ENCODE data around the gene ADAMTS17.
"Not testable (repeated sequence)": the region's sequence is repeated elsewhere in the genome, so short reads cannot be mapped to it uniquely, and the experiment has no call there.

Gene ADAMTS17

GRCh38 chr15:100100926-100101325 is 240.8 kb downstream of the ADAMTS17 start:
- DNase-seq: no peak

- no peak for DNase-seq
Observed at GRCh38 chr15:100099976-100100375, 241.8 kb downstream of the ADAMTS17 start.

GRCh38 chr15:100098705-100099104 is 243.1 kb downstream of the ADAMTS17 start:
- no peak for DNase-seq

GRCh38 chr15:100097342-100098127 is 244.2 kb downstream of the ADAMTS17 start:
- no peak for DNase-seq

- DNase-seq: no peak
Observed at GRCh38 chr15:100096700-100097099, 245.1 kb downstream of the ADAMTS17 start.

GRCh38 chr15:100096248-100096600 is 245.6 kb downstream of the ADAMTS17 start:
- no peak for DNase-seq

- DNase-seq: no peak
Observed at GRCh38 chr15:100095541-100096247, 246.1 kb downstream of the ADAMTS17 start.

GRCh38 chr15:100094127-100094510 is 247.7 kb downstream of the ADAMTS17 start:
- no peak for DNase-seq

- peak; percentile 90 for DNase-seq
Observed at GRCh38 chr15:100093211-100094126, 248.3 kb downstream of the ADAMTS17 start.

GRCh38 chr15:100092034-100092433 is 249.7 kb downstream of the ADAMTS17 start:
- DNase-seq: no peak

- DNase-seq: no peak
Observed at GRCh38 chr15:100090411-100090810, 251.4 kb downstream of the ADAMTS17 start.

GRCh38 chr15:100084042-100084821 is 257.5 kb downstream of the ADAMTS17 start:
- DNase-seq: not testable (repeated sequence)

GRCh38 chr15:100083572-100083971 is 258.2 kb downstream of the ADAMTS17 start:
- no peak for DNase-seq

- no peak for DNase-seq
Observed at GRCh38 chr15:100082761-100083402, 258.9 kb downstream of the ADAMTS17 start.

- DNase-seq: no peak
Observed at GRCh38 chr15:100081454-100081853, 260.3 kb downstream of the ADAMTS17 start.

- no peak for DNase-seq
Observed at GRCh38 chr15:100078511-100079220, 263.1 kb downstream of the ADAMTS17 start.

GRCh38 chr15:100075229-100075628 is 266.5 kb downstream of the ADAMTS17 start:
- DNase-seq: no peak

GRCh38 chr15:100073982-100074381 is 267.8 kb downstream of the ADAMTS17 start:
- DNase-seq: no peak

- DNase-seq: not testable (repeated sequence)
Observed at GRCh38 chr15:100066521-100067280, 275.1 kb downstream of the ADAMTS17 start.

GRCh38 chr15:100061944-100062343 is 279.8 kb downstream of the ADAMTS17 start:
- DNase-seq: no peak
